Gastroesophageal sphincter (tissue), 3 donors: ENCODE results near the gene NOC2L.

Source experiments
- POLR2A ChIP-seq, 2 donors: fragments of 450-650 bp; IDR thresholded peaks; one replicate each; pipeline ENCODE4 v1.6.1; 2017; ENCODE audit warnings: antibody characterized with exemption in 2 of 2, mild to moderate bottlenecking in 2 of 2, moderate library complexity in 1 of 2
- POLR2AphosphoS5 ChIP-seq: sonication (generic); formaldehyde crosslinking; IDR thresholded peaks from one replicate; pipeline ENCODE4 v1.6.1; 2017; ENCODE audit warnings: antibody characterized with exemption
- TF ChIP-seq, protein P1 (sequence below), 4 experiments: fragments of 200-600 bp in 2 of 4; fragments of 450-650 bp in 2 of 4; sonication (generic) in 1 of 4; IDR thresholded peaks; one replicate each; pipeline ENCODE4 v1.5.1; 2017 to 2019; ENCODE audit warnings: antibody characterized with exemption in 4 of 4, mild to moderate bottlenecking in 2 of 4, moderate library complexity in 2 of 4

DNA sequence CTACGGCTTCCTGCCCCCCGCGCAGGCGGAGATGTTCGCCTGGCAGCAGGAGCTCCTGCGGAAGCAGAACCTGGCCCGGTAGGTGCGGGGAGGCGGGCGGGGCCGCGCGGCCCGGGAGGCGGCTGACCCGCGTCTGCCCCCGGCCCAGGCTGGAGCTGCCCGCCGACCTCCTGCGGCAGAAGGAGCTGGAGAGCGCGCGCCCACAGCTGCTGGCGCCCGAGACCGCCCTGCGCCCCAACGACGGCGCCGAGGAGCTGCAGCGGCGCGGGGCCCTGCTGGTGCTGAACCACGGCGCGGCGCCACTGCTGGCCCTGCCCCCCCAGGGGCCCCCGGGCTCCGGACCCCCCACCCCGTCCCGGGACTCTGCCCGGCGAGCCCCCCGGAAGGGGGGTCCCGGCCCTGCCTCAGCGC lies 16.6 kb downstream of the NOC2L start:
- TF ChIP-seq, protein P1, sequence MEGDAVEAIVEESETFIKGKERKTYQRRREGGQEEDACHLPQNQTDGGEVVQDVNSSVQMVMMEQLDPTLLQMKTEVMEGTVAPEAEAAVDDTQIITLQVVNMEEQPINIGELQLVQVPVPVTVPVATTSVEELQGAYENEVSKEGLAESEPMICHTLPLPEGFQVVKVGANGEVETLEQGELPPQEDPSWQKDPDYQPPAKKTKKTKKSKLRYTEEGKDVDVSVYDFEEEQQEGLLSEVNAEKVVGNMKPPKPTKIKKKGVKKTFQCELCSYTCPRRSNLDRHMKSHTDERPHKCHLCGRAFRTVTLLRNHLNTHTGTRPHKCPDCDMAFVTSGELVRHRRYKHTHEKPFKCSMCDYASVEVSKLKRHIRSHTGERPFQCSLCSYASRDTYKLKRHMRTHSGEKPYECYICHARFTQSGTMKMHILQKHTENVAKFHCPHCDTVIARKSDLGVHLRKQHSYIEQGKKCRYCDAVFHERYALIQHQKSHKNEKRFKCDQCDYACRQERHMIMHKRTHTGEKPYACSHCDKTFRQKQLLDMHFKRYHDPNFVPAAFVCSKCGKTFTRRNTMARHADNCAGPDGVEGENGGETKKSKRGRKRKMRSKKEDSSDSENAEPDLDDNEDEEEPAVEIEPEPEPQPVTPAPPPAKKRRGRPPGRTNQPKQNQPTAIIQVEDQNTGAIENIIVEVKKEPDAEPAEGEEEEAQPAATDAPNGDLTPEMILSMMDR (IDR thresholded peaks at IDR 0.05), result no peak
- TF ChIP-seq POLR2AphosphoS5, result no peak
- no peak for TF ChIP-seq POLR2A (IDR thresholded peaks at IDR 0.05)
